Erythroblast (primary cell): Measurements from ENCODE around the gene AKAP13.

Experiments used
- GATA1 ChIP-seq: IDR thresholded peaks from 2 replicates; pipeline ENCODE4 v1.6.1; 2011; ENCODE audit warnings: low read depth, mild to moderate bottlenecking, control low read depth, low read length, moderate library complexity
- POLR2A ChIP-seq: IDR thresholded peaks from 2 replicates; pipeline ENCODE4 v1.6.1; 2011; ENCODE audit warnings: mild to moderate bottlenecking, low read length

GRCh38 chr15:85725564-85725963 lies 345.2 kb downstream of the AKAP13 start:
- TF ChIP-seq POLR2A: no peak
- no peak for TF ChIP-seq GATA1
